ENCODE results near the gene ATXN7.
A peak's percentile ranks its signal among the peaks of the same experiment; 100 is the strongest.

ATXN7 gene

GRCh38 chr3:63863150-63864007 is at the start of gene ATXN7, which contains the start of gene THOC7:
Gene ATXN7, plus strand, starts transcription at chr3:63863867. Its CDS starts 48,732 bp downstream, at chr3:63912599.
Gene THOC7, minus strand, starts transcription at chr3:63863805. Its CDS starts 15 bp downstream, at chr3:63863790.
- DNase-seq: peak; percentile 81

DNA sequence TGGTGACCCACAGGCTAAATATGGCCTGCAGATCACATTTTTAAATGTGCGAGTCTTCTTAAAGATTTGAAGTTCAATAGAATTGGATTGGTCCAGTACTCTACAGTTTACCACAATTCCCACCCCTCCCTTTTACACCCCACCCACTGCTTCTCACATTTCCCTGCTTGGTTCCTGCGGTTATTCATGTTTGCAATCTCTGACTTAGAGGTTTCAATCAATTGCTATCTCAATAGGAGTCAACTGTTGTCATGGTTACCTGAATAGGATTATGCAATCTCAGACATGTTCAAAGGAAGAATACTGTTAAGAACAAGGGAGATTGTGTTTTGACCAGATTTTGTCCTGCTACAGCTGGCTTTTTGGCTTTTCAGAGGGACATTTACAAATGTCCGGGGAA is 49.4 kb upstream of the ATXN7 start:
- DNase-seq: no peak

- no peak for DNase-seq
Observed at GRCh38 chr3:63817225-63817624, 46.4 kb upstream of the ATXN7 start.

DNA sequence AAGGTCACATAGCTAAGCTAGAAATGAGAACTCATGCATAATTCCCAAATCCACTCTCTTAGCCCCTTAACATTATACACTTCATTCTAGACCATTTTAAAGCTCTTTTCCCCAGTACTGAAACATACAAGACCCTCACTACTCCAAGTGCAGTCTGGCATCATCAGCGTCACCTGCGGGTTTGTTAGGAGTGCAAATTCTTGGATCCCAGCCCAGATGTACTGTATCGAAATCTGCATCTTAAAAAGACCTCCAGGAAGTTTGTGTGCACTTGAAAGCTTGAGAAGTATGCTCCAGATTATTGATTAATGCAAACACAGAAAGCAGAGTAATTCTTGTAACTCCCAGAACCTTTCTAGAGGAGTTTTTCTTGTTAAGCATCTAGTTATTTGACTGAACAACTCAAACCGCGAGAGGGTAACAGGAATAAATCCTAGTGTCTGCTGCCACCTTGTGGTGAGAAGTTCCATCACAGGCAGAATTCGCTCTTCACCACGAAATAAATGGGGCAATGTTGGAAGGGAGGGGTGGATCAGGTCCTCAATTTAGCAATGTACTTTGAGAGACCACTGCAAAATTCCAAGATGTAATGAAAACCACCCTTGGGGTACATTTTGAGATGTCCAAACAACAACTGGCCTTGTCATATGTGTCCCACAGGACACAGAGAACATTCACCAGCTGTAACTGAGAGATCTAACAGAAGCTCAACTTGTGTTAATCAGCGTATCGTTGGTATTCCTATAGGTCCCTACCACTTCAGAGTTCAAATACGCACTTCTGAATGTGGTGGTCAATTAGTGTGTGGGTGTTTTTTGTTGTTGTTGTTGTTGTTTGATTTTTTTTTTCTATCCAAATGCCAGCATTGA is 45.2 kb upstream of the ATXN7 start:
- peak; percentile 51 for DNase-seq

DNA sequence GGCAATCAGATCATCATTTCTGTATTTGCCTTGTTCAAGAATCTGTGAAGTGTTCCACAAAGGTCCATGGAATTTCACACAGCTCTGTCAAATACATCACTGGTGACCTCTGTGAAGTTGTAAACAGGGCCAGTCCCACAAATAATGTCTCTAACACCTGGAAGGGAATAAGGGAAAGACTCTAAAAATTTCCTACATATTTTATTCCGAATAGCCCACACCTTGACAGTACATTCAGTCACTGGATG is 44.6 kb upstream of the ATXN7 start, which contains the start of gene C3orf49:
Gene C3orf49, plus strand, starts transcription at position 149 of the 248 bp plus-strand sequence. CDS start 173 bp downstream, outside the sequence.
- DNase-seq: no peak

GRCh38 chr3:63824309-63824708 is 39.4 kb upstream of the ATXN7 start:
- no peak for DNase-seq

GRCh38 chr3:63830526-63830925 is 33.1 kb upstream of the ATXN7 start:
- DNase-seq: no peak

GRCh38 chr3:63832395-63832794 is 31.3 kb upstream of the ATXN7 start:
- DNase-seq: no peak

- no peak for DNase-seq
Observed at GRCh38 chr3:63841704-63842103, 22.0 kb upstream of the ATXN7 start.

DNA sequence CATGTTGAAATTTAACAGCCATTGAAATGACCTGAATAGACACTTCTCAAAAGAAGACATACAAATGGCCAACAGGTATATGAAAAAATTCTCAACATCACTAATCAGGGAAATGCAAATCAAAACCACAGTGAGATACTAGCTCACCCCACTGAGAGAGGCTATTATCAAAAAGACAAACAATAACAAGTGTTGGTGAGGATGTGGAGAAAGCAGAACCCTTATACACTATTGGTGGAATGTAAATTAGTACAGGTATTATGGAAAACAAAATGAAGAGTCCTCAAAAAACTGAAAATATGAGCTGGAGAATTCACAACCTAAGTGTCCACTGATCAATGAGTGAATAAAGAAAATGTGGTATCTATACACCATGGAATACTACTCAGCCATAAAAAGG is 21.5 kb upstream of the ATXN7 start:
- DNase-seq: no peak

- DNase-seq: no peak
Observed at GRCh38 chr3:63845215-63845614, 18.5 kb upstream of the ATXN7 start.

DNA sequence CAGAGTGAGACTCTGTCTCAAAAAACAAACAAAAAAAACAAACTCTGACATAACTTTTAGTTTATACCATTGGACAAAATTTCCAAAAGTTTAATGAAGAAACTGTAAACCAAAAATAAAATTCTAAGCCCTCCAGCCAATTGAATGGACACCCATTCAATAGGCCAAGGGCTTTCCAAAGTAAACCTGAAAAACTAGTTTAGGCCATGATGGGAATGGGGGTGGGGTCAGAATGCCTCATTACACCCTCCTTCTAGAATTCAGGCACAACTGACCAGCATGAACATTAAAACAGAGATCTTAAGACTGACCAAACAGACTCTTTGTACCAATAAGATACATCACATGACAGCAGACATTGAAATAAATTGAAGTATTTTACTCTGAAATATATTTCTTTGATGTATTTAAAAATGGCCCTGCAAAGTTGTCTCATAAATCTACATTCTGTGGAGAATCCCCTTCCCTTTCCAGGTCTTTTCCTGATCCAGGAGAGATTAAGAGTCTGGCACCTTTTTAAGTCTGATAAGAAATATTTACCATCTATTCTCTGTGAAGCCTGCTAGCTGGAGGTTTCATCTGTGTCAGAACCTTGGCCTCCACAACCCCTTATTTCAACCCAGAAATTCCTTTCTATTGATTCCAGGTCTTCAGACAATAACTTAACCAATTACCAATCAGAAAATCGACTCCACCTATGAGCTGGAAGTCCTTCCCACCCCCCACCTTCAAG is 15.8 kb upstream of the ATXN7 start:
- DNase-seq: no peak

GRCh38 chr3:63849175-63849574 is 14.5 kb upstream of the ATXN7 start:
- no peak for DNase-seq

DNA sequence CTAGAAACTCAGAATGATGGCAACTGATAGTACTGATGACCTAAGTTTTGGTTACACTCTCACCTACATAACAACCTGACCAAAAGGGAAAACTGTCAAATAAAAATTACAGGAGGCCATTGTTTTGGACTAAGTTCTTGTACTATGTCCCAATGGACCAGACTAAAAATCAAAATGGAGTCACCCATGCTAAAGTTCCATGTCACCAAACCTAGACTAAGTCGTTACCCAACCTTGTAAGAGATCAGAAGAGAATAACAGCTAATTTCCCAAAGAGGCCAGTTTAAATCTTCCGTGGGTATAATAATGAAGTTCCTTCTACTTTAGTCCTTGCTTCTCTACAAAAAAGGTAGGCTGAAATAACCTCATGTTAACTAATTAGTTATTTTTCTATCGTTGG is 12.4 kb upstream of the ATXN7 start:
- DNase-seq: no peak

DNA sequence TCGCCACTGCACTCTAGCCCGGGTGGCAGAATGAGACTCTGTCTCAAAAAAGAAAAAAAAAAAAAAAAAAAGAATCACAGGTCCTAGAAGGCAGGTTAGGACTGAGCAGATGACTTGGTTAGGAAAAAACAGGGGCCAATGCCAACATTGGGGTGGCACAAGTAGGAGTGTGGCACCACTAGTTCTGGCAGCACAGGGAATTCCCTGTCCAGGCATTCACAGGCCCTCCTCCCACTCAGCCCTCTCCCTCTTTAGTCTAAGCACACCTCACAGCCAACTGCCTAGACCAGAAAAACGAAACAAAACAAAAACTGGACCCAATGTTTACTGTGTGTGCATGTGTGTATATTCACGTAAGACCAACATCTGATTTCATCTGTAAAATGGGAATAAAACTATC is 10.6 kb upstream of the ATXN7 start:
- DNase-seq: no peak

DNA sequence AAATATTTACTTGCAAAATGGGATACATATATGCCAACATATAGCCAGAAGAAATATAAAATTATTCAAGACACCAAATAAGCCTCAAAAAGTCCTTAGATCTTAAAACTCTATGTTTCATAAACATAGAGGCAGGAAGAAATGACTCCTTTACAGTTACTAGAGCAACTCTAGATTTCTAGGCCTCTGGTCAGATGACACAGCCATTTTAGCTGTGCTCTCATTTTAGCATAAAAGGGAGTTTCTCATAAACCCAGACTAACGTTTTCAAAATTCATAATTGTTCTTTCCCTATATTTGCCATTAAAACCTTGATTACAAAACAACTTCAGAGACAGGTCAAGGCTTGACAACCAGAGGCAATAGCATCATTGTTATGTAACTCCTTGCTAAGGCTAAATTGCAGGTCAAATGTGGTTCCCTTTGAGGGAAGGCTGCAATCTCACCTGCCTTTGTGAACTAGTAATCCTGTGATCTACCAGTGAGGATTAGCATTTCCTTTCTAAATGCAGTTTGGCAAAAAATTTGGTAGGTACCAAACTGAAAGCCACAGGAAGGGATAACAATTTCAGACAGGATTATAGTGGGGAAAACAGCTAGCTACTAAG is 8.2 kb upstream of the ATXN7 start:
- no peak for DNase-seq

DNA sequence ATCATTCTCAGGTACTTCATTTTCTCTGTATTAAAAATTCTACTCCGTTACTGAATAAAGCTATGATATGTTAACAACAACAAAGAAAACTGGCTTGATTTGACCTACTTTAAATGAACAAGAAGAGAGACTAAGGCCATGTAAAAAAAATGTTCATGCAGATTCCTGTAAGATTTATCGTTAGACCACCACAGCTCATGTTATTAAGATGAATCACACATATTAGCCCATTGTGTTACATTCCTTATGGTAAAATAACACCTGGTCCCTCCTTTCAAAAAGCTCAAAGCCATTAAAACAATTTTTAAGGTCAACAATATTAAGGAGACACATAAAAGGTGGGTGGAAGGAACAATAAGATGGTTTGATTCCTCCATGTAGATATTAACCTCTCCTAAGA is 6.4 kb upstream of the ATXN7 start:
- DNase-seq: no peak

DNA sequence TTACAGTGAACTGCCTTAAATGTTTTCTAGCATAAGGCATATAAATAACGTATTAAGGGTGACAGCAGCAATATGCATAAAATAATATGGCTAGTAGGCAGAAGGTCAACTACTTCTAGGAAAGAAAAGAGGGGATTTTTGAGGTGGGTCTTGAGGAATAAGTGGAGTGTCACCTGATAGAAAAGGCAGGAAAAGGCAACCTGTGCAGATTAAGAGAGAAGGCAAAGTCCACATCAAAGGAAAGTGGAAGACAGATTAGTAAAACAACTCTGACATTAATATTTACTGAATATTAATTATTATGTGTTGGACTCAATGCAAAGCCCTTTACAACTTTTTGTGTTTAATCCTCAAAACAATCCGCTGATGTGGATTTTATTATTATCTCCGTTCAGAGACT is 2.9 kb upstream of the ATXN7 start:
- no peak for DNase-seq

DNA sequence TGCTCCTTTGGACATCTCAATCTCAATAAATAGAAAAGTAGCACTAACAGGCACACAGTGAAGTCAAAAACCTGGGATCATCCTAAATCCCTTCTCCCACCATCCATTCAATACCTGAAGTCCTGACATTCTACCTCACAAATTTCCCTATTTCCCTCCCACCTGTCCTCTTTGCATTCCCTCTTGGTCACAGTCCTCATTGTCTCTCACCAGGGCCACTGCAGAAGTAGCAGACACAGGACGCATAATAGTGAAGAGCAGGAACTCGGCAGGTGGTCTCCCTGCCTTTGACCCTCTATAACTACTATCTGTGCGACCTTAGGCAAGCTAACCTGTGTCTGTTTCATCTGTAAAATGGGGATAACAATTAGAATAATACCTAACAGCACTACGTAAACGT is 2.4 kb upstream of the ATXN7 start:
- no peak for DNase-seq

DNA sequence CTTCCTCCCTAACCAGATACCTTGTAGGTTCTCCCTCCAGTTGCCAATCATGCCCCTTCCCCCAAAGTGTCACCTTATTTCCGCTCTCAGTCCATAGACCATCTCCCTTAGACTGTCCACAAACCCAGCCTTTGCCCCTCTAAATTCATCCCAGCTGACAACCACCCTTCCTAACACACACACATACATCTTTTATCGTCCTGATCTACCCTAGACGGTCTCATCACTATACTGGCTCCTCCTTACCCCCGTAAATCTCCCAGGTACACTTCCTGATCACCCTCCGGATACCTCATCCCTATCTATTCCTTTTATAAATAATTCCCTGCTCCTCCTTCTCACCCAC is 890 bp upstream of the ATXN7 start:
- no peak for DNase-seq

- peak; percentile 65 for DNase-seq
Observed at GRCh38 chr3:63864008-63864964, 619 bp downstream of the ATXN7 start.

- DNase-seq: no peak
Observed at GRCh38 chr3:63864965-63865327, 1.3 kb downstream of the ATXN7 start.

Measured in activated T-cell treated with anti-CD3 and anti-CD28 coated beads, Interleukin-2, amount 50 U/mL, for 1 hour (primary cell).